GM23338 (cell line): ENCODE measurements around the gene TOP1. TPM values are rescaled to one million over a fixed set of nuclear protein-coding genes. Genes with fewer than 3 reads are reported as not detected.
A peak's percentile ranks its signal among the peaks of the same experiment; 100 is the strongest.

Experiments
- ATAC-seq: fragments of 200-7000 bp; cut with Tn5 transposase; 3 replicates; pipeline ENCODE4 v1.9.1; 2020
- DNase-seq: peaks from one replicate; pipeline ENCODE4 v3.0.0-alpha.2; 2015; ENCODE audit warnings: low spot score
- H2AFZ ChIP-seq: fragments of 200-600 bp; sonication (generic); 2 replicates; pipeline ENCODE4 v1.8.0; 2016; ENCODE audit warnings: antibody characterized with exemption, mild to moderate bottlenecking, moderate library complexity
- H3F3A ChIP-seq: fragments of 200-600 bp; sonication (generic); replicated peaks from 2 replicates; pipeline ENCODE4 v1.8.0; 2017; ENCODE audit warnings: antibody characterized with exemption, mixed run types, low read depth
- H3K27ac ChIP-seq: fragments of 200-600 bp; sonication (generic); 2 replicates; pipeline ENCODE4 v1.6.1; 2016; ENCODE audit warnings: low read depth
- H3K27me3 ChIP-seq: fragments of 200-600 bp; sonication (generic); 2 replicates; pipeline ENCODE4 v1.8.0; 2016; ENCODE audit warnings: mild to moderate bottlenecking, mixed run types, moderate library complexity; ENCODE audit not compliant: insufficient read depth
- H3K36me3 ChIP-seq: fragments of 200-600 bp; sonication (generic); 2 replicates; pipeline ENCODE4 v1.8.0; 2016; ENCODE audit warnings: mild to moderate bottlenecking; ENCODE audit not compliant: insufficient read depth
- H3K4me1 ChIP-seq: fragments of 200-600 bp; sonication (generic); 2 replicates; pipeline ENCODE4 v1.8.0; 2016; ENCODE audit warnings: mild to moderate bottlenecking, moderate library complexity; ENCODE audit not compliant: insufficient read depth
- H3K4me2 ChIP-seq: fragments of 200-600 bp; sonication (generic); 2 replicates; pipeline ENCODE4 v1.7.1; 2017; ENCODE audit warnings: mixed run types
- H3K4me3 ChIP-seq: fragments of 200-600 bp; sonication (generic); 2 replicates; pipeline ENCODE4 v1.6.1; 2016; ENCODE audit warnings: mixed run types
- H3K79me2 ChIP-seq: fragments of 200-600 bp; sonication (generic); replicated peaks from 2 replicates; pipeline ENCODE4 v1.8.0; 2017; ENCODE audit warnings: mild to moderate bottlenecking; ENCODE audit not compliant: insufficient read depth
- H3K9me2 ChIP-seq: fragments of 200-600 bp; sonication (generic); 2 replicates; pipeline ENCODE4 v1.8.0; 2017; ENCODE audit not compliant: insufficient read depth
- H4K20me1 ChIP-seq: fragments of 200-600 bp; sonication (generic); replicated peaks from 2 replicates; pipeline ENCODE4 v1.8.0; 2017; ENCODE audit warnings: mild to moderate bottlenecking; ENCODE audit not compliant: insufficient read depth
- H3K27ac Mint-ChIP-seq: 2 replicates; pipeline ENCODE4 v1.8.0; 2020; ENCODE audit warnings: inconsistent platforms, mild to moderate bottlenecking, moderate library complexity, mixed read lengths
- H3K27me3 Mint-ChIP-seq: 3 replicates; pipeline ENCODE4 v1.8.0; 2022; ENCODE audit warnings: low read depth, mild to moderate bottlenecking, moderate library complexity, mixed read lengths, inconsistent platforms; ENCODE audit not compliant: insufficient read depth, poor library complexity
- H3K36me3 Mint-ChIP-seq: 3 replicates; pipeline ENCODE4 v1.8.0; 2021; ENCODE audit warnings: low read depth, mild to moderate bottlenecking, inconsistent platforms, moderate library complexity, mixed read lengths
- H3K4me1 Mint-ChIP-seq: 3 replicates; pipeline ENCODE4 v1.8.0; 2020; ENCODE audit warnings: mild to moderate bottlenecking, inconsistent platforms, mixed read lengths
- H3K4me3 Mint-ChIP-seq: 3 replicates; pipeline ENCODE4 v1.8.0; 2021; ENCODE audit warnings: moderate library complexity, mild to moderate bottlenecking, inconsistent platforms, mixed read lengths
- H3K9me3 Mint-ChIP-seq: 3 replicates; pipeline ENCODE4 v1.8.0; 2020; ENCODE audit warnings: moderate library complexity, mild to moderate bottlenecking, inconsistent platforms, mixed read lengths
- CREB1 ChIP-seq: fragments of 250-450 bp; sonication (Bioruptor Pico); IDR thresholded peaks from 2 replicates; pipeline ENCODE4 v1.5.0; 2020; ENCODE audit warnings: low read depth, mild to moderate bottlenecking, moderate library complexity
- EZH2 ChIP-seq: fragments of 200-600 bp; sonication (generic); IDR thresholded peaks from one replicate; pipeline ENCODE4 v1.8.0; 2017; ENCODE audit warnings: antibody characterized with exemption, mild to moderate bottlenecking, low read depth; ENCODE audit not compliant: unreplicated experiment
- EZH2phosphoT487 ChIP-seq: fragments of 200-600 bp; sonication (generic); IDR thresholded peaks from one replicate; pipeline ENCODE4 v1.8.1; 2018; ENCODE audit warnings: antibody characterized with exemption; ENCODE audit not compliant: unreplicated experiment
- JUNB ChIP-seq: IDR thresholded peaks from one replicate; pipeline ENCODE4 v1.6.1; 2016; ENCODE audit warnings: antibody characterized with exemption; ENCODE audit not compliant: unreplicated experiment
- NANOG ChIP-seq: IDR thresholded peaks from 2 replicates; pipeline ENCODE4 v1.6.1; 2016; ENCODE audit warnings: antibody characterized with exemption, borderline replicate concordance
- POLR2AphosphoS5 ChIP-seq: IDR thresholded peaks from 2 replicates; pipeline ENCODE4 v1.6.1; 2016; ENCODE audit warnings: antibody characterized with exemption, low read depth
- STAT1 ChIP-seq: IDR thresholded peaks from one replicate; pipeline ENCODE4 v1.6.1; 2016; ENCODE audit warnings: antibody characterized with exemption; ENCODE audit not compliant: unreplicated experiment
- ZNF114 ChIP-seq: fragments of 250-450 bp; sonication (Bioruptor Pico); IDR thresholded peaks from 2 replicates; pipeline ENCODE4 v1.5.0; 2020; ENCODE audit warnings: mild to moderate bottlenecking, moderate library complexity
- polyA plus RNA-seq: library from polyadenylated mRNA; unstranded; fragments of >200 nt; fragmentation: Nextera tagmentation; extraction: Ambion mirVana; gene quantifications from 2 replicates; pipeline ENCODE4 v1.2.1, GENCODE V29; 2016
- total RNA-seq: library from RNA; depleted of rRNA; stranded (reverse); fragments of >200 nt; shearing (Covaris generic); gene quantifications from 2 replicates; pipeline ENCODE4 v1.2.3, GENCODE V29; 2014
- TF ChIP-seq, protein P1 (sequence below), 2 experiments: fragments of 200-600 bp in 1 of 2; sonication (generic) in 1 of 2; conservative IDR thresholded peaks; 2 replicates each; pipeline versions ENCODE4 v1.5.1 to v1.6.1; 2016 to 2017; ENCODE audit warnings: antibody characterized with exemption in 2 of 2, low read depth in 2 of 2, mild to moderate bottlenecking in 2 of 2, moderate library complexity in 1 of 2
- TF ChIP-seq, protein P2 (sequence below): IDR thresholded peaks from one replicate; pipeline ENCODE4 v1.6.1; 2018; ENCODE audit warnings: antibody characterized with exemption; ENCODE audit not compliant: unreplicated experiment
- TF ChIP-seq, protein P3 (sequence below): IDR thresholded peaks from 2 replicates; pipeline ENCODE4 v1.6.1; 2016; ENCODE audit warnings: antibody characterized with exemption

Gene TOP1
- total and polyA plus RNA-seq, 2 experiments from 2014 or later, result 62.4 to 101 TPM

DNA sequence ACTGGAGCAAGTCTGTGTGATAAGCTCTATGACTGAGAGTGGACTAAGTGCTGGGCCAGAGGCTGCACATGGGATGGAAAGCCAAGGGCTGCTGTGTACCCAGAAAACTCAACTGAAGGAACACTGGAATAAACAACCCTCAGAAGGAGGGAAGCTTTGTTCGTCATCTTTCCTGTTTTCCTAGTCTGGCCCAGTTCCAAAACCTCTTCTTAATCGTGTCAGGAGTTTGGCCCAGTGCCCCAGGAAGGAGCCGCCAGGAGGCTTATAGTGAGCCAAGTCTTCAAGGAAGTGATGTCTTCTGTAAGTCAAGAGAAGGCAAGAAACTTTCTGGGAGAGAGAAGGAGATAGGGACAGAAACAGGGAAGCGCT lies 23.3 kb upstream of the TOP1 start:
- Histone ChIP-seq H3K36me3 (no peaks in the 10 kb centered on the region), H3K27ac (no peak overlapping the region), H2AFZ (no peak overlapping the region), H4K20me1 (no peaks in the 10 kb centered on the region), H3K79me2 (no peaks in the 10 kb centered on the region), H3K4me1 (0 out of 2 replicates have a peak, but pooled peaks cover 5% of the 10 kb centered on the region), H3F3A (no peaks in the 10 kb centered on the region), H3K4me3 (no peak overlapping the region), H3K4me2 (no peak overlapping the region), H3K9me2 (0 out of 2 replicates have a peak, but pooled peaks cover 6% of the 10 kb centered on the region), H3K27me3 (no peaks in the 10 kb centered on the region)
- H3K9me3 Mint-ChIP-seq, result peaks cover 30% of the 10 kb centered on the region
- no peak overlapping the region for H3K27ac Mint-ChIP-seq
- H3K4me3 Mint-ChIP-seq, result no peak overlapping the region
- TF ChIP-seq ZNF114 (CRISPR knock-in tag) (no peak), EZH2phosphoT487 (no peak), POLR2AphosphoS5 (no peak), EZH2 (no peak)
- TF ChIP-seq, protein P1, sequence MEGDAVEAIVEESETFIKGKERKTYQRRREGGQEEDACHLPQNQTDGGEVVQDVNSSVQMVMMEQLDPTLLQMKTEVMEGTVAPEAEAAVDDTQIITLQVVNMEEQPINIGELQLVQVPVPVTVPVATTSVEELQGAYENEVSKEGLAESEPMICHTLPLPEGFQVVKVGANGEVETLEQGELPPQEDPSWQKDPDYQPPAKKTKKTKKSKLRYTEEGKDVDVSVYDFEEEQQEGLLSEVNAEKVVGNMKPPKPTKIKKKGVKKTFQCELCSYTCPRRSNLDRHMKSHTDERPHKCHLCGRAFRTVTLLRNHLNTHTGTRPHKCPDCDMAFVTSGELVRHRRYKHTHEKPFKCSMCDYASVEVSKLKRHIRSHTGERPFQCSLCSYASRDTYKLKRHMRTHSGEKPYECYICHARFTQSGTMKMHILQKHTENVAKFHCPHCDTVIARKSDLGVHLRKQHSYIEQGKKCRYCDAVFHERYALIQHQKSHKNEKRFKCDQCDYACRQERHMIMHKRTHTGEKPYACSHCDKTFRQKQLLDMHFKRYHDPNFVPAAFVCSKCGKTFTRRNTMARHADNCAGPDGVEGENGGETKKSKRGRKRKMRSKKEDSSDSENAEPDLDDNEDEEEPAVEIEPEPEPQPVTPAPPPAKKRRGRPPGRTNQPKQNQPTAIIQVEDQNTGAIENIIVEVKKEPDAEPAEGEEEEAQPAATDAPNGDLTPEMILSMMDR (conservative IDR thresholded peaks at IDR 0.05; ENCODE audit: low read depth in 2 of 2), result no peak
- TF ChIP-seq, protein P2, sequence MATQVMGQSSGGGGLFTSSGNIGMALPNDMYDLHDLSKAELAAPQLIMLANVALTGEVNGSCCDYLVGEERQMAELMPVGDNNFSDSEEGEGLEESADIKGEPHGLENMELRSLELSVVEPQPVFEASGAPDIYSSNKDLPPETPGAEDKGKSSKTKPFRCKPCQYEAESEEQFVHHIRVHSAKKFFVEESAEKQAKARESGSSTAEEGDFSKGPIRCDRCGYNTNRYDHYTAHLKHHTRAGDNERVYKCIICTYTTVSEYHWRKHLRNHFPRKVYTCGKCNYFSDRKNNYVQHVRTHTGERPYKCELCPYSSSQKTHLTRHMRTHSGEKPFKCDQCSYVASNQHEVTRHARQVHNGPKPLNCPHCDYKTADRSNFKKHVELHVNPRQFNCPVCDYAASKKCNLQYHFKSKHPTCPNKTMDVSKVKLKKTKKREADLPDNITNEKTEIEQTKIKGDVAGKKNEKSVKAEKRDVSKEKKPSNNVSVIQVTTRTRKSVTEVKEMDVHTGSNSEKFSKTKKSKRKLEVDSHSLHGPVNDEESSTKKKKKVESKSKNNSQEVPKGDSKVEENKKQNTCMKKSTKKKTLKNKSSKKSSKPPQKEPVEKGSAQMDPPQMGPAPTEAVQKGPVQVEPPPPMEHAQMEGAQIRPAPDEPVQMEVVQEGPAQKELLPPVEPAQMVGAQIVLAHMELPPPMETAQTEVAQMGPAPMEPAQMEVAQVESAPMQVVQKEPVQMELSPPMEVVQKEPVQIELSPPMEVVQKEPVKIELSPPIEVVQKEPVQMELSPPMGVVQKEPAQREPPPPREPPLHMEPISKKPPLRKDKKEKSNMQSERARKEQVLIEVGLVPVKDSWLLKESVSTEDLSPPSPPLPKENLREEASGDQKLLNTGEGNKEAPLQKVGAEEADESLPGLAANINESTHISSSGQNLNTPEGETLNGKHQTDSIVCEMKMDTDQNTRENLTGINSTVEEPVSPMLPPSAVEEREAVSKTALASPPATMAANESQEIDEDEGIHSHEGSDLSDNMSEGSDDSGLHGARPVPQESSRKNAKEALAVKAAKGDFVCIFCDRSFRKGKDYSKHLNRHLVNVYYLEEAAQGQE, result no peak
- peaks cover 15% of the 10 kb centered on the region for H3K4me1 Mint-ChIP-seq
- peaks cover 9% of the 10 kb centered on the region for H3K36me3 Mint-ChIP-seq
- H3K27me3 Mint-ChIP-seq, result peaks cover 2% of the 10 kb centered on the region
- DNase-seq, result no peak
- no peak for ATAC-seq

DNA sequence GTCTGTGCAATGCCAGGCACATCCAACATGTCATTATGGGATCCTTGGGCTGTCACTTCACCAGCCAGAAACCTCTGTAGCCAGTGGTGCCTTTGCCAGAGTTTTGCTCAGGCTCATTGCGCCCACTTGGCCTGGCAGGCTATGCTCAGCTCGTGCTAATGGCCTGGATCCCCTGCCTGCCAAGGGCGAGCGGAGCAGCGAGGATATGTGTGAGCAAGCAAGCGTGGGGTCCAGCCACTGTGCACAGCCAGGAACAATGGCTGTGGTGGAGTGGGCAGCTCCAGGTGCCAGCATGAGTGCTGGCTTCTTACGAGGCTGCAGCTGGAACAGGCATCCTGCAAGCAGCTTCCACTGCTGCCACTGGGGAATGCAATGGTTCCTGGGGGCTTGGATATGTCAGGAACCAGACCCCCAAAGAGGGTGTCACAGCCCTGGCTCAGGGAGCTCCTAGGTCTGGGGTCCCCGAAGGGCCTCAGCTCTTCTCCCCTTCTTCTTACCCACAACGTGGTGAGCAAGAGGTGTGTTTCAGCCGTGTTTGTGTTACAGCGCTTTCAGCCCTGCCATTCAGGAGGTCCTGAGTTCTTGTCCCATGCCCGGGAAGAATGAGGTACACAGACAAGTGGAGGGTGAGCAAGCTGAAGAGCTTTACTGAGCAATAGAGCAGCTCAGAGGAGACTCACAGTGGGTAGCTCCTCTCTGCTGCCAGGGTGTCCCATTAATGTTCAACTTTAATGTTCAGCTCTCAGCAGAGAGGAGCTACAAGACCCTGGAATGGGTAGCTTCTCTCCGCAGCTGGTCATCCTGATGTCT lies 22.3 kb upstream of the TOP1 start:
- TF ChIP-seq STAT1, result no peak
- TF ChIP-seq NANOG, result no peak
- TF ChIP-seq CREB1 (CRISPR knock-in tag), result no peak
- TF ChIP-seq, protein P2, result no peak
- TF ChIP-seq EZH2phosphoT487, result no peak
- TF ChIP-seq JUNB, result no peak
- no peak for TF ChIP-seq ZNF114 (CRISPR knock-in tag)
- no peak for TF ChIP-seq POLR2AphosphoS5
- TF ChIP-seq, protein P3, sequence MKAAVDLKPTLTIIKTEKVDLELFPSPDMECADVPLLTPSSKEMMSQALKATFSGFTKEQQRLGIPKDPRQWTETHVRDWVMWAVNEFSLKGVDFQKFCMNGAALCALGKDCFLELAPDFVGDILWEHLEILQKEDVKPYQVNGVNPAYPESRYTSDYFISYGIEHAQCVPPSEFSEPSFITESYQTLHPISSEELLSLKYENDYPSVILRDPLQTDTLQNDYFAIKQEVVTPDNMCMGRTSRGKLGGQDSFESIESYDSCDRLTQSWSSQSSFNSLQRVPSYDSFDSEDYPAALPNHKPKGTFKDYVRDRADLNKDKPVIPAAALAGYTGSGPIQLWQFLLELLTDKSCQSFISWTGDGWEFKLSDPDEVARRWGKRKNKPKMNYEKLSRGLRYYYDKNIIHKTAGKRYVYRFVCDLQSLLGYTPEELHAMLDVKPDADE, result no peak
- peaks cover 9% of the 10 kb centered on the region for H3K36me3 Mint-ChIP-seq
- no peak overlapping the region for H3K4me2 ChIP-seq

More for the DNA sequence above, 22.3 kb upstream of the TOP1 start:
- ATAC-seq (no peak), DNase-seq (peak; percentile 27)
- Mint-ChIP-seq H3K4me1 (peaks cover 15% of the 10 kb centered on the region), H3K9me3 (peaks cover 30% of the 10 kb centered on the region), H3K27me3 (peaks cover 2% of the 10 kb centered on the region), H3K27ac (no peak overlapping the region), H3K4me3 (no peak overlapping the region)
- H3K9me2 ChIP-seq, result 0 out of 2 replicates have a peak, but pooled peaks cover 9% of the 10 kb centered on the region
- no peak overlapping the region for H3K27ac ChIP-seq
- H3K4me3 ChIP-seq, result no peak overlapping the region
- no peaks in the 10 kb centered on the region for H4K20me1 ChIP-seq
- 0 out of 2 replicates have a peak, but pooled peaks cover 5% of the 10 kb centered on the region for H3K4me1 ChIP-seq
- H2AFZ ChIP-seq, result no peak overlapping the region
- no peaks in the 10 kb centered on the region for H3K27me3 ChIP-seq
- no peaks in the 10 kb centered on the region for H3F3A ChIP-seq
- H3K36me3 ChIP-seq, result no peaks in the 10 kb centered on the region
- H3K79me2 ChIP-seq, result no peaks in the 10 kb centered on the region
